GM12891 (cell line): ENCODE data around the gene CCNDBP1.

Experiments used
- POLR2A ChIP-seq: IDR thresholded peaks from 2 replicates; pipeline ENCODE4 v1.6.1; 2011; ENCODE audit warnings: low read depth, low read length, control low read depth
- POLR2AphosphoS5 ChIP-seq: IDR thresholded peaks from 2 replicates; pipeline ENCODE4 v1.6.1; 2011; ENCODE audit warnings: low read depth, low read length, control low read depth
- TAF1 ChIP-seq: IDR thresholded peaks from 2 replicates; pipeline ENCODE4 v1.6.1; 2011; ENCODE audit warnings: low read depth, low read length, control low read depth

- TF ChIP-seq POLR2A: no peak
- TF ChIP-seq TAF1: no peak
- no peak for TF ChIP-seq POLR2AphosphoS5
Measured at GRCh38 chr15:43186003-43186353, 775 bp downstream of the CCNDBP1 start.
